BJ (cell line): Measurements from ENCODE around the gene NUDT3. TPM values are rescaled to one million over a fixed set of nuclear protein-coding genes. Genes with fewer than 3 reads are reported as not detected.
"Not testable (repeated sequence)": the region's sequence is repeated elsewhere in the genome, so short reads cannot be mapped to it uniquely, and the experiment has no call there.

Source experiments
- CTCF ChIA-PET: fragments of 350-600 bp; formaldehyde crosslinking; extraction: SDS; loops from one replicate; lab custom pipeline; 2021; ENCODE audit warnings: antibody characterized with exemption, inconsistent platforms; lab: Yijun Ruan, JAX
- POLR2A ChIA-PET: fragments of 300-600 bp; sonication (Branson Sonifier 250); formaldehyde crosslinking; extraction: SDS; loops from one replicate; lab custom pipeline; 2021; ENCODE audit warnings: antibody characterized with exemption; lab: Charles Lee
- DNase-seq: peaks from one replicate; pipeline ENCODE4 v3.0.0-alpha.2; 2011; ENCODE audit warnings: low read depth
- H3K27me3 ChIP-seq: 2 replicates; pipeline ENCODE4 v1.6.0; 2011; ENCODE audit warnings: low read length; ENCODE audit not compliant: control insufficient read depth, insufficient read depth
- H3K36me3 ChIP-seq: 2 replicates; pipeline ENCODE4 v1.5.1; 2011; ENCODE audit warnings: low read length; ENCODE audit not compliant: control insufficient read depth, insufficient read depth
- H3K4me3 ChIP-seq: 2 replicates; pipeline ENCODE4 v1.5.1; 2011; ENCODE audit warnings: low read depth, mild to moderate bottlenecking, control low read depth, low read length
- polyA plus RNA-seq: library from polyadenylated mRNA; depleted of rRNA; stranded (reverse); fragments of >200 nt; gene quantifications from 2 replicates; pipeline ENCODE4 v1.2.3, GENCODE V29; 2011
- TF ChIP-seq, protein P1 (sequence below): IDR thresholded peaks from 2 replicates; pipeline ENCODE4 v1.5.1; 2011; ENCODE audit warnings: low read depth, mild to moderate bottlenecking, control low read depth, inconsistent platforms, low read length, moderate library complexity; ENCODE audit not compliant: insufficient read depth

NUDT3 gene
- polyA plus RNA-seq, 1 experiment = 9.6 TPM

DNA sequence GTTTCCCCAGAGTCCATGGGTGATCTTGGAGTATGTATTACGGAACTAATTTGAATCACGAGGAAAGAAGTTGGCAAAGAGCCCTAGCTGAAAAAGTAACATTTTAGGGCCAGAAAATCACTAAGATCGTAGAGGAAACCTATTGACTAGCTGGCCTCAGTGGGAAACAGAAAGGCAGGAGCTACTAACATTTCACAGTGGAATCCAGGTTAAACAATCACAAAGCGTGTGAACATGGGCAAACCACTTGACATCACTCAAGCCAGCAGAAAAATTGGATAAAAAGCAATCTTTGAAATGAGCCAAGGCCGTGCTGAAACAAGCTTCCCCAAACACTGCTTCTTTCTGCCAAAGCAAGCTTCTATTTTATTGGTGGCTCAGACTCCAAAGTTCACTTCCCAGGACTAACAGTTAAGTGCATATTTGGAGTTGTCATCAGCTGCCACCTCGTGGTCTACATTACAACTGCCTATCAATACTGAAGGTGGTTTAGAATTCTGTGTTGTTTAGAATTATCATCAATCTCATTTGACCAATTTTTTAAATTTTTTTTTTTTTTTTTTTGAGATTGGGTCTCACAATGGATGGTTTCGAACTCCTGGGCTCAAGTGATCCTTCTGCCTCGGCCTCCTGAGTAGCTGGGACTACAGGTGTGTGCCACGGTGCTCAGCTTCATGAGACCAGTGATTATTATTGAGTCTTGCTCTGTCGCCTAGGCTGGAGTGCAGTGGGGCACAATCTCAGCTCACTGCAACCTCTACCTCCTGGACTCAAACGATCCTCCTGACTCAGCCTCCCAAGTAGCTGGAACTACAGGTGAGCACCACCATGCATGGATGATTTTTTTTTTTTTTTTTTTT lies 22.8 kb upstream of the NUDT3 start:
- no peaks in the 10 kb centered on the region for H3K27me3 ChIP-seq
- no peak for DNase-seq
- H3K4me3 ChIP-seq = no peak overlapping the region
- TF ChIP-seq, protein P1, sequence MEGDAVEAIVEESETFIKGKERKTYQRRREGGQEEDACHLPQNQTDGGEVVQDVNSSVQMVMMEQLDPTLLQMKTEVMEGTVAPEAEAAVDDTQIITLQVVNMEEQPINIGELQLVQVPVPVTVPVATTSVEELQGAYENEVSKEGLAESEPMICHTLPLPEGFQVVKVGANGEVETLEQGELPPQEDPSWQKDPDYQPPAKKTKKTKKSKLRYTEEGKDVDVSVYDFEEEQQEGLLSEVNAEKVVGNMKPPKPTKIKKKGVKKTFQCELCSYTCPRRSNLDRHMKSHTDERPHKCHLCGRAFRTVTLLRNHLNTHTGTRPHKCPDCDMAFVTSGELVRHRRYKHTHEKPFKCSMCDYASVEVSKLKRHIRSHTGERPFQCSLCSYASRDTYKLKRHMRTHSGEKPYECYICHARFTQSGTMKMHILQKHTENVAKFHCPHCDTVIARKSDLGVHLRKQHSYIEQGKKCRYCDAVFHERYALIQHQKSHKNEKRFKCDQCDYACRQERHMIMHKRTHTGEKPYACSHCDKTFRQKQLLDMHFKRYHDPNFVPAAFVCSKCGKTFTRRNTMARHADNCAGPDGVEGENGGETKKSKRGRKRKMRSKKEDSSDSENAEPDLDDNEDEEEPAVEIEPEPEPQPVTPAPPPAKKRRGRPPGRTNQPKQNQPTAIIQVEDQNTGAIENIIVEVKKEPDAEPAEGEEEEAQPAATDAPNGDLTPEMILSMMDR = peak; percentile 44
- ChIA-PET CTCF (interaction anchor here (0.7 to 5.5 kb wide), 12 partner anchors 10 to 252 kb away, joined by 3 to 36 read pairs (median 4); partner anchors contain the start of genes RPS10 and SMIM29), POLR2A (interaction anchor here (0.6 to 1.5 kb wide), 3 partner anchors 11 to 55 kb away, joined by 3 to 16 read pairs (median 5); partner anchors contain the start of gene RPS10)
- H3K36me3 ChIP-seq = peaks cover 10% of the 10 kb centered on the region

DNA sequence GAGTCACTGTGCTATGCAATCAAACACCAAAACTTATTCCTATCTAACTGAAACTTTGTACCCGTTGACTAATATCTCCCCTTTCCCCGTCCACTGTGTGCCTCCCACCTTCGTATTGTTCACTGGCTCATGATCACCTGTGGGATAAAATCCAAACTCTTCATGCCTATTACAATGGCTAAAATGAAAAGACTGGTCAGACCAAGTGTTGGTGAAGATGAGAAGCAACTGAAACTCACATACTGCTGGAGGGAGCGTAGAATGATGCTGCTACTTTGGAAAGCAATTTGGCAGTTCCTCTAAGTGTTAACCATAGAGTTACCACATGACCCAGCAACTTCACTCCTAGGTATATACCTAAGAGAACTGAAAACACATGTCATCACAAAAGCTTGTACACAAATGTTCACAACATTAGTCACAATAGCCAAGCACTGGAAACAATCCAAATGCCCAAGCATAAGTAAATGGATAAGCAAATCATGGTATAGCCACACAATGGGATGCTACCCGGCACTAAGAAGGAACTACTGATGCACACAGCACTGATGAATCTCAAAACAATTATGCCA lies 20.3 kb upstream of the NUDT3 start:
- CTCF ChIA-PET = interaction anchor here (0.6 to 5.5 kb wide), 3 partner anchors 163 to 417 kb away, joined by 3 to 36 read pairs (median 16); no protein-coding TSS in a partner anchor
- no peak overlapping the region for H3K4me3 ChIP-seq
- H3K27me3 ChIP-seq = no peaks in the 10 kb centered on the region
- DNase-seq = no peak
- POLR2A ChIA-PET = no interaction called here
- TF ChIP-seq, protein P1 = no peak
- peaks cover 3% of the 10 kb centered on the region for H3K36me3 ChIP-seq

DNA sequence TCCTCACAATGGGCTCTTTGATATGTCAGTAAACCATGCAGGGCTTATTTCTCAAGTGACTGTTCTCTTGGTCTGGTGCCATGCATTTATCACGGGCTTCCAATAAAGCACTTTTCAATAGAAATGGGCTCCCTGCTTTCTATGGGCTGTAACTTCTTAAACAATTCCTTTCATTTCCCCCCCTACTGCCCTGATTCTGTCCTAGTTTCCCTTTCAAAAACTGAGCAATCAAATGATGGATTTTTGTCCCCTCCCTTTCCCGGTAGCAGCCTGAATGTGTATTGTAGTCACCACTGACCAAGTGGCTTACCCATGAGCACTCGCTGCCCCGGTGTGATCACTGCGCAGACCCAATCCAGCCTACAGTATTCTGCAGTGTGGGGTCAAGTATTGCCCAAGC lies 19.5 kb upstream of the NUDT3 start:
- Histone ChIP-seq H3K36me3 (peaks cover 1% of the 10 kb centered on the region), H3K4me3 (no peak overlapping the region), H3K27me3 (no peaks in the 10 kb centered on the region)
- POLR2A ChIA-PET = no interaction called here
- TF ChIP-seq, protein P1 = no peak
- no peak for DNase-seq
- CTCF ChIA-PET = no interaction called here

DNA sequence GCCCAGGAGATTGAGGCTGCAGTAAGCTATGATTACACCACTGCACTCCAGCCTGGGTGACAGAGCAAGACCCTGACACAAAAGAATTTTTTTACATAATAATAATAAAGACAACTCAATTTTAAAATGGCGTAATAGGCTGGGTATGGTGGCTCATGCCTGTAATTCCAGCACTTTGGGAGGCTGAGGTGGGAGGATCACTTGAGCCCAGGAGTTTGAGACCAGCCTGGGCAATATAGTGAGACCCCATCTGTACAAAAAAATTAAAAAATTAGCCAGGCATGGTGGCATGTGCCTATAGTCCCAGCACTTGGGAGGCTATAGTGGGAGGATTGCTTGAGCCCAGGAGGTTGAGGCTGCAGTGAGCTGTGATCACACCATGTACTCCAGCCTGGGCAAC lies 15.4 kb upstream of the NUDT3 start:
- POLR2A ChIA-PET, H3K4me3 ChIP-seq, H3K36me3 ChIP-seq, H3K27me3 ChIP-seq, DNase-seq: not testable (repeated sequence)
- CTCF ChIA-PET = interaction anchor here (0.7 to 1.5 kb wide), 2 partner anchors 12 to 212 kb away, joined by 3 to 4 read pairs; no protein-coding TSS in a partner anchor

DNA sequence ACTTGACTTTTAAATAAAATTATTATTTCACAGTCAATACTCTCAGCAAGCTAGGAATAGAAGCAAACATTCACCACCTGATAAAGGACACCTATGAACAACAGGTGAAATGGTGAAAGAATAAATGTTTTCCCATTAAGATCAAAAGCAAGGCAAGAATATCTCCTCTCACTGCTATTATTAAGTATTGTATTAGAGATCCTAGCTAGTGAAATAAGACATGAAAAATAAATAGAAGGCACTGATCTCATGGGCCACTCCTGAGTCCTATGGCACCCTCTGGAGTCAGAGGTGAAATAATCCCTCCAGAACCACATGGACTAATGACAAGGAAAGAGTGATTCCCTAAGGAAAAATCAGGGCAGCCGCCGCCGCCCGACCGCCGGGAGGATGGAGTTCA lies 4.0 kb upstream of the NUDT3 start:
- no peaks in the 10 kb centered on the region for H3K27me3 ChIP-seq
- TF ChIP-seq, protein P1 = no peak
- ChIA-PET CTCF (interaction anchor here (1.2 to 2.0 kb wide), 3 partner anchors 12 to 212 kb away, joined by 3 to 5 read pairs (median 4); no protein-coding TSS in a partner anchor), POLR2A (no interaction called here)
- H3K4me3 ChIP-seq = no peak overlapping the region
- no peaks in the 10 kb centered on the region for H3K36me3 ChIP-seq
- no peak for DNase-seq
